Activated T-cell treated with anti-CD3 and anti-CD28 coated beads for 4 hours (primary cell): Measurements from ENCODE around the gene KDM4E.

ENCODE experiments used
- DNase-seq: peaks from one replicate; pipeline ENCODE4 v3.0.0-alpha.2; 2020

Gene KDM4E

GRCh38 chr11:95054356-95054755 lies 29.3 kb downstream of the KDM4E start:
- no peak for DNase-seq

- no peak for DNase-seq
These were observed 30.3 kb downstream of the KDM4E start for GRCh38 chr11:95055283-95055897.

GRCh38 chr11:95057959-95058358 lies 32.9 kb downstream of the KDM4E start:
- DNase-seq, result no peak

DNA sequence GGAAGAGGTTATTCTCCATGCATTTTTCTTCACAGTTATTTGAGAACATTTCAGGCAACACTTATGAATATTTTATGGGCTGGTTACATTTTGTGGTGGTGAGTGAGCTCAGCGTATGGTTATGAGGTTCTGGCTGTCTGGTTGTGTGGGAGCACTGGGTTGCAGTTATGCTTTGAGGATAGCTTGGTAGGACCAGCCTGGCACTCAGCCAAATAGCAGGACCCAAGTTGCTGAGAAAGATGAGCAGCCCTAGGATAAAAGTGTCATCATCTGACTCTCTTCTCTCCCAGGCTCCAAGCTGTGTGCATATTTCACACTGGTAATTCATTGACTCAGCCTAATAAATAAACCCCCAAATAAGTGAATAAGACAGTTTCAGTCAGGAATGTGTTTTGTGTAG lies 33.6 kb downstream of the KDM4E start:
- no peak for DNase-seq

- DNase-seq, result no peak
These were observed 34.0 kb downstream of the KDM4E start for GRCh38 chr11:95059046-95059445.

- DNase-seq, result no peak
These were observed 40.3 kb downstream of the KDM4E start for GRCh38 chr11:95065336-95065735.

DNA sequence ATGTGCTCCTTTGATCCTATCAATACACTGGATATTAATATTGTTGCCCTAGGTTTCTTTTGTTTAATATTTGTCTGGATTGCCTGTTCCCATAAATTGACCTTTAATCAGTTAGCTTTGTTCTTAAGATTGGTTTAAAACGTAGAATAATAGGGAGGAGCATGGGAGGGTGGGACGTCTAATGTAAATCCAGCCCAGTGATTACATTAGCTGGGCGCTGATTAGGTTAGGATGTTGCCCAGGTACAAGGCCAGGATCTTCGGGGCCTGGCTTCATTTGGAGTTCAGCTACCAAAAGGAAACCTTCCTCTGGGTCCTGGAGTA lies 41.6 kb downstream of the KDM4E start, which contains the start of gene SRSF8:
Gene SRSF8, plus strand, starts transcription at position 204 of the 323 bp plus-strand sequence. CDS start 308 bp downstream, outside the sequence.
- DNase-seq, result no peak

- peak; percentile 61 for DNase-seq
These were observed 42.2 kb downstream of the KDM4E start for GRCh38 chr11:95067039-95067840.

GRCh38 chr11:95067841-95068219 lies 42.8 kb downstream of the KDM4E start:
- DNase-seq, result no peak

GRCh38 chr11:95068549-95068948 lies 43.5 kb downstream of the KDM4E start:
- peak; percentile 17 for DNase-seq

DNA sequence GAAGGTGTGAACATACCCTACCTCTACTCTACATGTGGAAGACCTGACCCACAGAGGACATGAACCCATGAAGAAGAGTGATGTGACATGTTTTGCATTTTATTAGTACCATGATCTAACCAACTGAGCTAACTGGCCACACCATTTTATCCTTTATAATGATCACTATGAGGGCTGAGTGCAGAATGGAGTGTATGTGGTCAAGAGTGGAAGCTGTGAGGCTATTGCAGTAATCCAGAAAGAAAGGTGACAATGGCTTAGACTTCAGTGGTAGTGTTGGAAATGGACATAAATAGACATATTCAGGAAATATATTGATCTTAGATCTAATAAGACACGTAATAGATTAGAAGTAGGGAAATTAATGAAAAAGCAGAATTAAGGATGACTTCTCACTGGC lies 45.4 kb downstream of the KDM4E start:
- no peak for DNase-seq

DNA sequence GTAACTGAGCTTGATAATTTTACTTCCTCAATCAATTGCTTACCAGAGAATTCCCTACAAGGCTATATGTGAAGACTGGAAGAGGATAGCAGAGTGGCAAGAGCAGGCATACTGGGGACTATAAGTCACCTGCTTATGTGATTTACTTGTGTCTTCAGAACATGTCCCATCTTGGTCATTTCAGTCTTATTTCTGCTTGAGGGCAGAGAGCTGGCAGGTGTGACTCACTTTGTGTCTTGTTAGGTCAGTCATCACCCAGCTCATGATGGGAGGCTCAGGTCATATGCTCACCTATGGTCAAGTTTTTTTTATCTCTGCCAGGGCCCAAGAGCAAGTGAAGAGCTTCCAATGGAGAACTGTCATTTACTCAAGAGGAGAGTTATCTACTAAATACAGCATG lies 47.9 kb downstream of the KDM4E start:
- DNase-seq, result no peak

GRCh38 chr11:95074792-95075563 lies 49.9 kb downstream of the KDM4E start:
- DNase-seq, result no peak

DNA sequence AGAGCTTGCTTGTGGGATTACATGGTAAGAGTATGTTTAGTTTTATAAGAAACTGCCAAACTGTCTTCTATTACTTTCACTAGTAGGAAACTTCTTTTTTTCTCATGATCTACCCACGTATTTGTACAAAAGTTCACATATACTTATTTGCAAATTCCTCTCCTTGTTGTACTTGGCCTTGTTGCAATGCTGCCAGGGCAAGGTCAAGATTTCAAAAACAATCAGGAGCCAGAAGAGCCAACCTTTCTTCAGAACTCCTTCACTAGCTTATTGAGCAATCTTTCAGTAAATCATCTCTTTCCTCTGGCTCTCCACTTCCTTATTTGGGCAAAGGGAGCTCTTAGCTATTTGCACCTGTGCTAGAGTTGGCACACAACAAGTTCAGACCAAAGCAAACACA lies 51.4 kb downstream of the KDM4E start:
- DNase-seq, result no peak

DNA sequence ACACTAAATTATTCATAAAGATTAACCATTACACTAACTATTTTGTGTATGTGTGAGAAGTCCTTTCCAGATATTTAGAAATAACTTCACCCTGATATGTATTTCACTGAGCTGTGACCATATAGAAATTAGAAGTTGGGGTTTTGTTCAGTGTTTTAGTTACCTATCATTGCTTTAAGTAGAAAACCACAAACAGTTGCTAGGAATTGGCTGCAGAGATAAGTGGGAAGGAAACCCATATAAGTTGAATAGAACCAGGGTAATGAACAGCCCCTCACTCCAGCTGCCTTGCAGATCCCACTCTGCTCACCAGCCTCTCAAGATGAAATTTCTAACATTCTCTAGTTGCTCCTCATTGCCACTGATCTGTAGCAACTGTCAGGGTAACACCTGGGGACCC lies 51.9 kb downstream of the KDM4E start:
- no peak for DNase-seq
